Measurements from ENCODE around the gene PSMC1.

The PSMC1 gene

GRCh38 chr14:90268420-90268819, 12.1 kb downstream of the PSMC1 start:
- no peak for TF ChIP-seq CTCF (IDR thresholded peaks at IDR 0.05)
- no peak for TF ChIP-seq ZFX (IDR thresholded peaks at IDR 0.05; ENCODE audit: borderline replicate concordance)
- H3K27ac ChIP-seq = no peak overlapping the region

- no peak overlapping the region for H3K27ac ChIP-seq
- no peak for TF ChIP-seq CTCF (IDR thresholded peaks at IDR 0.05)
- no peak for TF ChIP-seq ZFX (IDR thresholded peaks at IDR 0.05; ENCODE audit: borderline replicate concordance)
Observed at GRCh38 chr14:90272523-90272922, 16.2 kb downstream of the PSMC1 start.

GRCh38 chr14:90273532-90273931, 17.2 kb downstream of the PSMC1 start:
- H3K27ac ChIP-seq = no peak overlapping the region
- TF ChIP-seq ZFX (IDR thresholded peaks at IDR 0.05; ENCODE audit: borderline replicate concordance) (no peak), CTCF (IDR thresholded peaks at IDR 0.05) (no peak)

- H3K27ac ChIP-seq = no peak overlapping the region
- TF ChIP-seq ZFX (IDR thresholded peaks at IDR 0.05; ENCODE audit: borderline replicate concordance) = no peak
- TF ChIP-seq CTCF (IDR thresholded peaks at IDR 0.05) = no peak
Observed at GRCh38 chr14:90274019-90274418, 17.7 kb downstream of the PSMC1 start.

- no peak overlapping the region for H3K27ac ChIP-seq
- no peak for TF ChIP-seq ZFX (IDR thresholded peaks at IDR 0.05; ENCODE audit: borderline replicate concordance)
- no peak for TF ChIP-seq CTCF (IDR thresholded peaks at IDR 0.05)
Observed at GRCh38 chr14:90274808-90275457, 18.6 kb downstream of the PSMC1 start.

GRCh38 chr14:90275458-90275814, 19.1 kb downstream of the PSMC1 start:
- no peak for TF ChIP-seq CTCF (IDR thresholded peaks at IDR 0.05)
- no peak for TF ChIP-seq ZFX (IDR thresholded peaks at IDR 0.05; ENCODE audit: borderline replicate concordance)
- H3K27ac ChIP-seq = no peak overlapping the region

GRCh38 chr14:90275820-90276219, 19.5 kb downstream of the PSMC1 start:
- TF ChIP-seq CTCF (IDR thresholded peaks at IDR 0.05) (no peak), ZFX (IDR thresholded peaks at IDR 0.05; ENCODE audit: borderline replicate concordance) (no peak)

More at GRCh38 chr14:90275820-90276219, 19.5 kb downstream of the PSMC1 start:
- H3K27ac ChIP-seq = no peak overlapping the region

Data from 22Rv1 (cell line).